ENCODE data around the gene AJAP1.
"Not testable (repeated sequence)": the region's sequence is repeated elsewhere in the genome, so short reads cannot be mapped to it uniquely, and the experiment has no call there.

AJAP1 gene, protein sequence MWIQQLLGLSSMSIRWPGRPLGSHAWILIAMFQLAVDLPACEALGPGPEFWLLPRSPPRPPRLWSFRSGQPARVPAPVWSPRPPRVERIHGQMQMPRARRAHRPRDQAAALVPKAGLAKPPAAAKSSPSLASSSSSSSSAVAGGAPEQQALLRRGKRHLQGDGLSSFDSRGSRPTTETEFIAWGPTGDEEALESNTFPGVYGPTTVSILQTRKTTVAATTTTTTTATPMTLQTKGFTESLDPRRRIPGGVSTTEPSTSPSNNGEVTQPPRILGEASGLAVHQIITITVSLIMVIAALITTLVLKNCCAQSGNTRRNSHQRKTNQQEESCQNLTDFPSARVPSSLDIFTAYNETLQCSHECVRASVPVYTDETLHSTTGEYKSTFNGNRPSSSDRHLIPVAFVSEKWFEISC

DNA sequence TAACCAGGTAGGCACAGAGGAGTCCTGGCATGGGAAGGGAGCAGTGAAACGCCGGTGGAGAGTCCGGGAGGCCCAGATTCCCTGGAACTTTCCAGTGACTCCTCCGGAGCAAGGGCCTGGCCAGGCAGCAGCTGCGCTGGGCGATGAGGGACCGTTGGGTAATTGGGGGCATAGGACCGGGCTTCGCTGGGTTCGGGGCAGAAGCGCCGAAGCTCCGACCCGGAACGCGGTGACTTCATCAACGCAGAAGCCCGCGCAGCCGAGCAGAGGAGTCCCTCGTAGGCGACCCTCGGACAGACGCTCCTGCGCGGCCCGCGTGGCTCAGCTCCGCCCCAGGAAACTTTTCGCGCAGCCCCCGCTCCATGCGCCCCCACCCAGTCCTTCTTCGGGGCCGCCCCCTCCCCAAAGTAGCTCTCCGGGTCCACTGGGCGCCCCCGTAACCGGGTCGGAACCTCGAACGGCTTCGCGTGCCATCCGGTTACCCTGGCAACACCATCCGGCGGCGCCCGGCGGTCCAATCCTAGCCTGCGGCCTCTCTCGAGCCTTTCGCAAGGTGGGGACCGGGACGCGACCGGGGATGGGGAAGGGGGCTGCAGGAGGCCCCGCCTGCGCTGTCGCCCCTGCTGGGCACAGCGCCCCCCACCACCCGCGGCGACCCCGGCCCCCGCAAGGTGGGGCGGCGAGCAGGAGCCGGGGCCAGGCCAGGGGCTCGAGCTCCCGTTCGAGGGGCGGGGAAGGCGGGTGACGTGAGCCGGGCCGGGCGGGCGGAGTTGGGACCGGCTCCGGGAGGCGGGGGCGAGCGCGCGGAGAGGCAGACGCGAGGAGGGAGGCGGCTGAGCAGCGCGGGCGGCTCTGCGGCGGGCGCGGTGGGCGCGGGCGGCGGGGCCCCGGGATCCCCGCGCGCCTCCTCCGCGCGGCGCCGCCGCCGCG is at the start of gene AJAP1:
TSS of gene AJAP1 (plus strand) at position 814 of the 930 bp plus-strand sequence. CDS start 817 bp downstream, outside the sequence.
- DNase-seq (ENCODE audit: low spot score), result no peak

DNA sequence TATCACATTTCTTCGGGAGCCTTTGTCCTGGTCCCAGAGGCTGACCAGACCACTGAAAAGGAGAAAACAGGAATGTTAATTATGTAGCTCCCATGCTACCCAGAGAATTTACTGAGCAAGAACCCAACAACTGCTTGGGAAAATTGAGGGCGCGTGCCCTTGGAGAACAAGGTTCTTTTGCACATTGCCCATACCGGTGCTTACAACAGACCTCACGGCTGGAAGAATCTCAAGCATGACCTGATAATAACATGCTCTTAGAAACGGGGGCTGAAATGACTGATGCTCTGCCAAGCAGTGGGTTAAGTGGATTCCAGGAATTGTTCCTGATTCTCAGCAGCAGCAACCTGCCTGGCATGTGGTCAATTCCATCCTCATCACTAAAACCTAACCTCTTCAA is 49.3 kb upstream of the AJAP1 start:
- peak; percentile 27 for DNase-seq (ENCODE audit: low spot score)

DNA sequence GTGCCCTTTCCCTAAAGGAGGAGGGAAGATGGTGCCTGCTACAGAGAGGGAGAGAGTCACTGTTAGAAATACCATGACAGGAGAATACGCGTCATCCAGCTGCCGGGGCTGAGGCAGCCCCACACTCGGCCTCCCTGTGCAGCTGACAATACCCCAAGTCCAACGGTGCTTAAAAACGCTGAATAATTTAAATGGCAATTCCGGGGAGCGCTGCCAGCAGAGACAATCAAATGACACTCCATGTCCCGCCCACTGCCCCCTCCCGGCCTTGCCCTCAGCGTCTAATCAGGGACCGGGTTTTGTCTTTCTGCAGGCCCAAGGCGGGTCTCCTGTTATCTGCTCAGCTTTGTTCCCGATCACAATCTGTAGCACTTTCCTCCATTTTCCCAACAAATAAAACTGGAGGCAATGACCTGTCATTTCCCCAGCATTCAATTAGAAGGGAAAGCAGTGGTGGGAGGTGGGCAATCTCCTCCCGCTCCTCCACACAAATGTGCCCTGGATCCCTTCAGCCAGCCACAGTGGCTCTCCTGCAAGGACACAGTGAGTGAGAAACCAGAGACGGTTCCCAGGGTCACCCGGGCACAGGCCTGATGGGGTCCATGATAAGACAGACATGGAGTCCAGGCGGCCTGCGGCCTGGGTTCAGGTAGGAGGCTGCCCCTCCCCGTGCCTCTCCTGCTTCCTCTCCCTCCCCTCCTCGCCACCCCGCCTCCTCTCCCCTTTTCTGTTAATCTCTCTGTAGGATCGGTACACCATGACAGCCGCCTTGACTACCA is 42.7 kb upstream of the AJAP1 start:
- no peak for DNase-seq (ENCODE audit: low spot score)

DNA sequence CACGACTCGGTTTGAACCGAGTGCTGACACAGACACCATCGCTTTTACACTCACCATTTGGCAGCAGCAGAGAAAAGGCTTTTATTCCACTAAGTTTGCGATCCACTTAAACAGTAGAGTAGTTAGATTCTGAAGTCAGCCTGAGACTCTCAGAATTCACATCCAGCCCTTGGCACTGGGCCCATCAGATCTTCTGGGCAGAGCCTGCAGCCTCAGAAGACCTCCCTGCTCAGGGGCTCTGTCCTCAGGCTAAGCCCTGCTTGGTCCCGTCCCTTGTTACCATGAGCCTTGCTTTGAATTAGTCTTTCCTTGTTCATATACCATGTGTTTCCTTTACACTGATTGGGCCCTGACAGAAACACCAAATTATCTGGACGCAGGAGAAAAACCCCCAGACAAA is 41.4 kb upstream of the AJAP1 start:
- peak; percentile 51 for DNase-seq (ENCODE audit: low spot score)

DNA sequence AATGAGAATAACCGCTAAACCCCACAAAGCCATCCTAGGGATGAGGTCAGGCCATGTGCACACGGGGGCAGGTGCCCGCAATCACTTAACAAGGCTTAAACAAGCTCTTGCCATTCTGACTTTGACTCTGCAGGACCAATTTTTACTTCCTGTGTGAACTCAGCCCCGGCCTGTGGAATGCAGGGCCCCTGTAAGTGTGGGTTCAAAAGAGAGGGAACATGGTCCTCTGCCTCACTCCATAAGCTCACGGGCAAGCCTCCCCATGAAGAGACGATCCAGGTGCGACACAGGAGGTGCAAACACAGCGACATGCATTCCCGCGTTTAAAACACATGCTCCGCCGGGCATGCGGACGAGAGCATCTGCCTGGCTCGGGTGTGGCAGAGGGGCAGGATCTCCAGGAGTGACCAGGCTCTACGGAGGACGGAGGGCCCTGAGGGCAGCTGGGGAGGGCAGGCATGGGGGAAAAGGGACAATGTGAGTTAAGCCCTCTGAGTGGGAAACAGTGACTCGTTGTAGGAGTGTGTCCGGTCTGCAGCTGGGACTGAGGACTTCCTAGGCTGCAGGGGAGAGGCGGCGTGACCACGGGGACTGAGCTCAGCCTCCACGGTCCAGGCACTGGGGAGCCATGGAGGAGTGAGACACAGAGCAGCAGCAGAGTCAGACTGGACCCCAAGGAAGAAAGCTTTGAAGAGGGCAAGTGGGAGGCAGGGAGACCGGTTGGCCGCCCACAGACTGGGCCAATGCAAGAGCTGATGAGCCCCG is 40.6 kb upstream of the AJAP1 start:
- DNase-seq (ENCODE audit: low spot score), result no peak

DNA sequence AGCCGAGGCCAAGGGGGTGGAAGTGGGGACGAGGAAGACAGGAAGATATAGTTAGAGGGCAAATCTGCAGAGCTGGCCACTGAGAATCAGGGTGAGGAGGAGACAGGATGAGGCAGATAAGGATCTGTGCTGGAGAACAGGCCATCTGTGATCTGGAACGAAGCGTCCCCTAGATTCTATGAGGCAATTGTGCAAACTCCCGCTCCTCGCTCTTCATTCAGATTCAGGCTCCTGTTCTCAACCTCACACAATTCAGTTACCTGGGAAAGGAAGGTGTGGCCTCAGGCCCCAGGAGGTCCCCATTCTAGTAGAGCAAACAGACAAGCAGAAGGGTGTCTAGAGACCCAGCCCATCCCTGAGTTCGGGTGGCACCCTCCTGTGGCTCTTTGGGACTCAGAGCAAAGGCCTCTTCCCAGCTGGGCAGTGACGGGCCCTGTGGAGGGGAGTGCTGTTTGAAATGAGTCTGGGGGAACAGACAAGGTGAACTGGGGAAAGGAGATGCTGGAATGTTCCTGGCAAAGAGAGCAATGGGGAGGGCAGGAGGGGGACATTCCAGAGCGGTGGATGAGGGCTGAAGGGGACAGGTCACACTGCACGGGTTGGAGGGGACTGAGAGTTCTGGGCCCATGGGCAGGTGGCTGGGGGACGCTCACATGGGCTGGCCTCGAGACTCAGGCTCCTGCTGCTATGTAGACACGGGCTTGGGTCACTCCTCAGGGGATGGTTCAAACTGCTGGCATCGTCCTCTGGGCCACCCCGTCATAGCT is 39.9 kb upstream of the AJAP1 start:
- DNase-seq (ENCODE audit: low spot score), result no peak

DNA sequence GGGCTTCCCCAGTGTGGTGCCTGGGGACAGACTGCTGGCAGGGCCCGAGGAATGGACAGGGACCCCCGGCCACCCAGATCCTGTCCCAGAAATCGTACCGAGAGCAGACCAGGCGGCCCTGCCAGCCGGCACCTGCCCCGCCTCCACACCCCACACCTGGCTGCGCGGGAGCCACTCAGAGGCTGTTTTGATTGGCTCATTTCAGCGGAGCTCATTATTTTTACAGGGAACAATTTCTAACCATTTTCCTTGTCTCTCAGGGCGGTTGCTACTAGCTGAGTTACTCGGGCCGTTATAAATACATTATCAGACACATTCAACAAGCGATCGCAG is 39.3 kb upstream of the AJAP1 start:
- DNase-seq (ENCODE audit: low spot score), result no peak

DNA sequence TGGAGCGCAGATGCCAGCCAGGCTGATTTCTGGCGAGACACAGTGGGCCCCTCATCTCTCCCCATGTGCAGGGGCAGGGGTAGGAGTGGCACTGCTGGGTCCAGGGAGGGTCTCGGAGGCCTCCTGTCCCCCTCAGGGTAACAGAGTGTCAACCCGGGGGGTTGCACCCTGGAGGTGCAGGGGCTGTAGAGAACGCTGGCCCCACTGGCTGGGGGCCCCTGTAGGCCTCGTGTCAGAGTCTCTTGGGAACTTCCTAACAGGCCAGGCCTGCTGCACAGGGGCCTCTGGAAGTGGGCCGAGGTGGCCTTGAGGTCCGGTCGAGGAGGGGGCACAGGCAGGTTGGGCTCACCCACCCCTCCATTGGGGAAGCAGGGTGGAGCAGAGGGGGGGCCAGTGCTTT is 38.9 kb upstream of the AJAP1 start:
- DNase-seq (ENCODE audit: low spot score), result no peak

DNA sequence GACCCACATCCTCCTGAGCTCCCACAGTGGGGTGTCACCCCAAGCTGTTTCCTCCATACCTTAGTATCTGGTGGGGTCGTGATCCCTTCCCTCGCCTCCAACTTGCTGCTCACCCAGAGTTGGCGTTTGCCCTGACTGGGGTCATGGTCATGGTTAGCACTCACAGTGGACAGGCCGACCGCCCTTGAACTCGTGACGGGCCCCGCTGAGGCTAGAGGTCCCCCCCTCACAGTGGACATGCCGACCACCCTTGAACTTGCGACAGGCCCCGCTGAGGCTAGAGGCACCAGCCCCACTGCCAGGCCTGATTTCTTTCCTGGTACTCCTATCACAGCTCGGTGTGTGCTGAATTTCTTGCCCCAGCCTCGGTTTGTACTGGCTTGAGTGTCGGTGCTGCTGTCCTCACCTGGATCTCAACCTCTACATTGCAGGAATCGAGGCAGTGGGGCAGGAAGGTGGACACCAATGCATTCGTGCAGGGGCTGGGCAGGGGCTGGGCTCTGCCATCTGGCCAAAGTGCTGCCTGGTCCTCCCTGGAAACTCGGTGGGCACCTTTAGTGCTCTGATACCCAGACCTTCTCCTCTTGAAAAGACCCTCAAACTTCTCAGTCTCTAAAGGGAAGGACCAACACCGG is 37.5 kb upstream of the AJAP1 start:
- DNase-seq (ENCODE audit: low spot score), result no peak

DNA sequence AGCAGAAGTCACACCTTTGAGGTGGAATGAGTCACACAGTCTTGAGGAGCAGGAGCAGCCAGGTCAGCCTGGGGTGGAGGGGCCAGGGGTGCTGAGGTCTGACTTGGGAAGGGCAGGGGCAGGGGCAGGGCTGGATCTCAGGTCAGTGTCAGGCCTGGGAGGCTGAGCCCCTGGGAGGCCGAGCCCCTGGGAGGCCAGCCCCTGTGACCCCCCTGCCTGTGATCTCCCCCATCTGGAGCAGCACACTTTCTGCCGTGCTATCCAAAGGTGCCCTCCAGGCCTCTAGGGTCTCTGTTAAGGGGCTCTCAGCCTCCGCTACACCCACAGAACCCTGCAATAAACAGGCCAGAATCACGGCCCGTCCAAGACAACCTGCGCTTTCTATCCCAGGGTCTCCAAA is 36.9 kb upstream of the AJAP1 start:
- DNase-seq (ENCODE audit: low spot score), result no peak

DNA sequence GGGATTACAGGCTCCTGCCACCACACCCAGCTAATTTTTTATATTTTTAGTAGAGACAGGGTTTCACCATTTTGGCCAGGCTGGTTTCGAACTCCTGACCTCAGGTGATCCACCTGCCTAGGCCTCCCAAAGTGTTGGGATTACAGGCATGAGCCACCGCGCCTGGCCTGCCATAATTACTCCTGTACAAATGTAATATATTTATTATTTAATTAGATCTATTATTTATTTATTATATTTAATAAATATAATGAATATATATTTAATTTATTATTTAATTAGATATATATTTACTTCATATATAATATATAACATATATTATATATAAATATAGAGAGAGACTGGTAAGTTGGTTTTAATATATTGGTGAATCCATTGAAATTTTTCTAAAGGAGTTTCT is 35.6 kb upstream of the AJAP1 start:
- not testable (repeated sequence) for DNase-seq (ENCODE audit: low spot score)

DNA sequence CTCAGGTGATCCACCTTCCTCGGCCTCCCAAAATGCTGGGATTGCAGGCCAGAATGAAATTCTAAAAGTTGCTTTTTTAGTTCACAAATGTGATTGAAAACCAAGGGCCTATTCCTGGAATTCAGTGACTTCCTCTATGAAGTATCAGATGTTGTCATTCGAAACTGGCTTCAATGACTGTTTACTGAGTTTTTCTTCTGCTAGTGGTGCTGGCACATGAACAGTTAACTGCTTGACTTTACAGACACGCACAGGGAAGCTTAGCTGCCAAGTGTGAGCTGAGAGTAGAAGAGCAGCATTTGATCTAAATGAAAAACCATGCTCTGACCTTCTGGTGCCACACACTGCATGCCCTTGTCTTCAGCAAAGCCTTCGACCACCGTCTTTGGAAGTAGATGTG is 32.8 kb upstream of the AJAP1 start:
- no peak for DNase-seq (ENCODE audit: low spot score)

DNA sequence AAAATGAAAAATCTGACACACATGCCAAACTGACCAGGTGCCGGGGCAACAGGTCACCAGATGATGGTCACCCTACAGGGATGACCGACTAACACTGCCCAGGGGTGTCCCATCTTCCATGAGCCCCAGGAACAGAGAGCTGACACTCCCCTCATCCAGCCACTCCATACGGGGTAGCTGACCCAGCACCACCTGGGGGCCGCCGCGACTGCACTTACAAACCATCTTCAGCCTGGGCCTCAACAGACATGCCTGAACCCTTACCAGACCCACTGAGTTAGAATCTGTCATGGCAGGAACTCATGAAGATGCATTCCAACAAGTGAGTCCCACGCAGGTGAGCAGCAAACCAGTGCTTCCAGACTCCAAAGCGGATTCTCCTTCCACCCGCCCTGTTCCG is 31.6 kb upstream of the AJAP1 start:
- no peak for DNase-seq (ENCODE audit: low spot score)

DNA sequence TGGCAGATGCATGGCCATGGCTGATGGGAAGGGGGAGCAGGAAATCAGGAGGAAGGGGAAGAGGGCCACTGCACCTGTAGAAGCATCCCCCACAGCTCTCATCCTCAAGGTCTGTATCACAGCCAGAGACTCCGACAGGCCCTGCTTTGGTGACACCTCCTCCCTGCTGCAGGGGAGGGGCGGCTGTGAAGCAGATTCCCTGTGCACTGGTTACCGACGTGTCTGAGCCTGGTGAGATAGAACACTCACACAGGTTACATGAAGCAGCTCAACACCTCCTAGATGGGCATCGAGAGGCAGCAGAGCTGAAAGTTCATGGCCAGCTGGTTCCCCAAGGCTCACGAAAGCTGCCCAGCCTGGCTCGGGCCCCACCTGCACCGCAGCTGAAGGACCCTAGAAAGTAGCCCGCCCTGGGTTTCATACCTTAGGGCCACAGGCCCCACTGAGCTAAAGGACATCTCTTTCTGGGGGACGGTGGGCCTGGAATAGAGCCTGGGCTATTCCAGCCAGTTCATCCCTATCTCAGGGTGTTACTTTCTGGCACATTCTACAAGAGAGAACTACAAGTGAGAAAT is 30.2 kb upstream of the AJAP1 start:
- DNase-seq (ENCODE audit: low spot score), result no peak

DNA sequence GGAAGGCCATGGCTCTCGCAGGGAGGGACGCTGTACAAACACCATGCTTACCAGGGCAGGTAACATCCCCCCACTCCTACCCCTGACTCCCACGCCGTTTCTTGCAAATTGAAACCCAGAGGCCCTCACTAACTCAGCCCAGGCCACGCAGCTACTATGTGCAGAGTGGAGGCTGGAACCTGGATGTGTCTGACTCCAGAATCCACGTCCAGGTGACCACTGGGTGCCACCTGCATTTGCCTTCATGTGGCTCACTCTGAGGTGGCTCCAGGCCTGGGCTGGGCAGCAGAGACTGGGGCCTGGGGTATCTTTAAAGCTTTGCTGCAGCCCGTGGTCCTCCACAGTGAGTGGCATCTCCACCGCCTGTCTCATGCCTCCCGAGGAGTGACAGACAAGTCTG is 29.6 kb upstream of the AJAP1 start:
- DNase-seq (ENCODE audit: low spot score), result no peak

DNA sequence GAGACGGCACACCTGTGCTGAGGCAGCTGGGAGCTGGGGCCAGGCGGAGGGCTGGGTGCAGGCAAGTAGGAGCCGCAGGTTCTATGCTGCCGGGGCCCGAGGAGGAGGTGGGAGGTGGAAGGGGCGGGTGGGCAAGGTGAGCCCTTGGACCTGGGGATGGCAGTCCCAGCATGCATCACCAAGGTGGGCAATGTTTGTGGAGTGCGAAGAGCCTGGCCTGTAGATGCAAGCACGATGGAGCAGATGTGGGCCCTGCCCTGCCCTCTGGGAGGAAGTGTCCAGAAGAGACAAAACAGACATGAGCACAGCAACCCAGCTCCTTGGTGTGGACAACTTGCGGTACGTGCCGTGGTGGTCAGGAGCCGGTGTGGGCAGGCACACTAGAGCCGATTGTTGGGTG is 28.3 kb upstream of the AJAP1 start:
- no peak for DNase-seq (ENCODE audit: low spot score)

DNA sequence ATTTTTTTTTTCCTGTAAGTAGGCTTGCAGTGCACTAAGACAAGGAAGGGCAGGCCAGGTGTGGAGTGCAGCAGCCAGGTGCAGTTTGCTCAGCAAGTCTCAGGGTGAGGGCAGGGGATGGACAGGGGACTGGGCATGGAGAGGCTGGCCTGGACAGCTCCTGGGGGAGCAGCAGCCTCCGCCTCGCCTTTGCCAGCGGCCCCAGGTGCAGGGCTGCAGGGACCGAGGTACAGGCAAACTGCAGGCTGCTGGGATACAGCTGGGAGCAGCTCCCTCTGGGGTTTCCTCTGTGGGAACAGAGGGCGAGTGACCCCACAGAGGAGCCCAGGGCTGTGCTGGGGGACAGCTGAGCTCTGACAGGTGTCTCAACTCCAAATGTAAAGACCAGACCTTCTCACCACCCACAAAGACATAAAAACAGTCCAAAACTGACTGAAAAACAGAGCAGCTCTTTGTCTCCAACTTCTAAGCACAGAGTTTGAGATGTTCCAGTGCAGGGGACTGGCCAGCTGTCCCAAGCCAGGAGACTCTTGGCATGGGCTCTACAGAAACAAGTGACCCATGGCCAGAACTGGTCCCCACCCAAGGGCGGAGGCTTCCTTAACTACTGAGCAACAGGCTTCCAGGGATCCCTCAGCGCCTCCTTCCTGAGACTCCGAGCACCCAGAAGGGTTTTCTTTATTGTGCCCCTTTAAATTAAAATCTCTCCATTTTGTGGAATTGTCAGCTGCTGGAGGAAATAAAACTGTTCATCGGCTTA is 27.7 kb upstream of the AJAP1 start:
- no peak for DNase-seq (ENCODE audit: low spot score)

DNA sequence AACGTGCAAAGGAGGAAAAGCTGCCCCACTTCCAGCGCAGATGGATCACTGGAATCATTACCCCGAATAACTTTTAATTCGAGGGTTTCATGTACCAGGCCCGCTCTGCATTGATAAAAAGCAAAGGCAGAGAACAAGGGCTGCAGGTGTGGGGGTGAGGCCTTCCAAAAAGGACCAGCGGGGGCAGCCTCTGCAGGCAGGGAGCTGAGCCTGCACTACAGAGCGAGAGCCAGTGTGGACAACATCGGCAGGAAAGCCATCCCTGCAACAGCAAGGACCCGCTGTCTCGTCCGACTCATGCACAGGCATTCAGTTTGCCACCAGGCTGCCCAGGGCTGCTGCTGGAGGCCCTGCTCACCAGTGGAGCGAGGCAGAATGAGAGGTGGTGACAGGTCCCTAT is 27.1 kb upstream of the AJAP1 start:
- DNase-seq (ENCODE audit: low spot score), result no peak

DNA sequence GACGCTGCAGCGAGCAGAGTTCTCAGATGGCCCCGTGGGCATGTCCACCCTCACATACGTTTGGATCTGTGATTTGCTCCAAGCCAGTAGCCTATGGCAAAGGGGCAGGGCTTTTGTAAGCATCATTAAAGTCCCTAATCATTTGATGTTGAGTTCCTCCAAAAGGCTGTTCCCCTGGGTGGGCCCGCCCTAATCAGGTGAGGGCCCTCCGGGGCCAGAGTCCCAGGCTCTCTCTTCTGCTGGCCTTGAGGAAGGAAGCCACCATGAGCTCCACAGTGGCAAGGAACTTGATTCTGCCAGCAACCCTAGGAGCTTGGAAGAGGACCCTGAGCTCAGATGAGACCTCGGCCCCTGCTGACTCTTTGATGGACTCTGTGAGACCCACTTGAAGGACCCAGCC is 25.4 kb upstream of the AJAP1 start:
- no peak for DNase-seq (ENCODE audit: low spot score)

Data from hematopoietic multipotent progenitor cell treated with erythropoietin and hydrocortisone succinate and interleukin-3 and kit ligand, for 15 days (in vitro differentiated cells).